Spleen (tissue), 11 donors: ENCODE measurements around the gene TRPC3. TPM values are rescaled to one million over a fixed set of nuclear protein-coding genes. Genes with fewer than 3 reads are reported as not detected.

Source experiments
- DNase-seq: peaks from one replicate; pipeline ENCODE4 v3.0.0-alpha.2; 2020
- H3K27ac ChIP-seq, 8 donors: fragments of 200-600 bp; sonication (generic) in 7 of 8; 1 replicate in 4 of 8; 2 replicates in 4 of 8; pipeline versions ENCODE4 v1.5.0 to v1.8.0; 2016 to 2021; ENCODE audit warnings: inconsistent platforms in 4 of 8, mild to moderate bottlenecking in 4 of 8, moderate library complexity in 1 of 8
- H3K27me3 ChIP-seq, 7 donors: fragments of 200-600 bp; sonication (generic) in 6 of 7; replicated peaks in 1 of 7; 1 replicate in 4 of 7; 2 replicates in 3 of 7; pipeline versions ENCODE4 v1.5.0 to v1.8.0; 2016 to 2021; ENCODE audit warnings: inconsistent platforms in 3 of 7, mild to moderate bottlenecking in 1 of 7
- H3K36me3 ChIP-seq, 6 donors: fragments of 200-600 bp; sonication (generic) in 5 of 6; 1 replicate in 4 of 6; 2 replicates in 2 of 6; pipeline versions ENCODE4 v1.5.0 to v1.8.0; 2016 to 2021; ENCODE audit warnings: inconsistent platforms in 2 of 6
- H3K4me1 ChIP-seq, 6 donors: fragments of 200-600 bp; sonication (generic) in 5 of 6; 1 replicate in 3 of 6; 2 replicates in 3 of 6; pipeline versions ENCODE4 v1.5.0 to v1.8.0; 2016 to 2021; ENCODE audit warnings: inconsistent platforms in 3 of 6
- H3K4me3 ChIP-seq, 8 donors: fragments of 200-600 bp; sonication (generic) in 7 of 8; 1 replicate in 4 of 8; 2 replicates in 4 of 8; pipeline versions ENCODE4 v1.5.0 to v1.8.0; 2016 to 2021; ENCODE audit warnings: inconsistent platforms in 4 of 8, mild to moderate bottlenecking in 4 of 8, moderate library complexity in 2 of 8
- H3K9me3 ChIP-seq, 8 donors: fragments of 200-600 bp; sonication (generic) in 7 of 8; 1 replicate in 4 of 8; 2 replicates in 4 of 8; pipeline versions ENCODE4 v1.5.0 to v1.8.0; 2016 to 2021; ENCODE audit warnings: inconsistent platforms in 4 of 8
- CTCF ChIP-seq, 11 experiments: fragments of 200-600 bp in 7 of 11; fragments of 450-650 bp in 4 of 11; sonication (generic) in 4 of 11; IDR thresholded peaks in 8 of 11; conservative IDR thresholded peaks in 3 of 11; 1 replicate in 7 of 11; 2 replicates in 4 of 11; pipeline versions ENCODE4 v1.4.0 to v1.8.0; 2016 to 2021; ENCODE audit warnings: antibody characterized with exemption in 11 of 11, inconsistent platforms in 4 of 11, mild to moderate bottlenecking in 1 of 11
- POLR2A ChIP-seq, 3 donors: fragments of 450-650 bp; IDR thresholded peaks; one replicate each; pipeline ENCODE4 v1.5.1; 2017; ENCODE audit warnings: antibody characterized with exemption in 3 of 3, mild to moderate bottlenecking in 1 of 3
- POLR2AphosphoS5 ChIP-seq, 3 donors: sonication (generic); formaldehyde crosslinking; IDR thresholded peaks; one replicate each; pipeline ENCODE4 v1.5.1; 2017; ENCODE audit warnings: antibody characterized with exemption in 3 of 3
- WGBS, 5 donors: extraction: QIAGEN DNeasy Blood & Tissue Kit in 3 of 5; methylation state at CpG; one replicate each; pipeline versions ENCODE4 v1.1.5 to v1.1.7; 2013 to 2018; 5-methylcytosine and 5-hydroxymethylcytosine counted together
- intact Hi-C: fragments of 100-400 bp; cut with DNase I; formaldehyde crosslinking; loops from one replicate; pipeline ENCODE4 v1.15.0; 2023; ENCODE audit warnings: low total_unique reads
- polyA plus RNA-seq, 3 donors: library from polyadenylated mRNA; stranded (reverse); fragments of 200-250 nt; gene quantifications; one replicate each; pipeline ENCODE4 v1.2.1, GENCODE V29; 2013
- total RNA-seq, 7 donors: library from RNA; depleted of rRNA in 3 of 7; stranded (reverse); fragments of >200 nt in 3 of 7; fragmentation: NEBNext Ultra II Directional in 4 of 7; extraction: Animal tissue kit (Norgen Biotek cat#: 25700) in 4 of 7; gene quantifications; one replicate each; pipeline versions ENCODE4 v1.1.0 to v1.2.1, GENCODE V29; 2016 to 2021
- donor health status: healthy with polysubstance abuse.
- donor health status: DM: no; HTN: no; CAD: no; lungs with moderate emphysema.
- donor health status: DM: no; HTN: no; CAD: no.
- donor health status: Bipolar disorder and iron deficiency.
- donor health status: healthy.
- donor health status: DM: no; HTN: no; CAD: no.
- donor health status: DM: yes; HTN: yes; CAD: no.

The TRPC3 gene
- total and polyA plus RNA-seq, 10 donors, result 0.04 to 0.83 (median 0.24) TPM

GRCh38 chr4:121939690-121940089 is 12.2 kb downstream of the TRPC3 start:
- peaks cover 0 to 35% (median 3%) of the 10 kb centered on the region in 7 donors for H3K27me3 ChIP-seq
- no peak overlapping the region for H3K4me3 ChIP-seq
- 52 to 63% (median 59%) methylated on average over 3 of the region's 3 CpGs for WGBS, 5 donors
- intact Hi-C loops, result no loop called here
- no peak overlapping the region for H3K27ac ChIP-seq
- H3K36me3 ChIP-seq, result no peaks in the 10 kb centered on the region
- H3K9me3 ChIP-seq, result no peaks in the 10 kb centered on the region
- H3K4me1 ChIP-seq, result no peaks in the 10 kb centered on the region
- no peak for DNase-seq
- TF ChIP-seq CTCF (IDR thresholded peaks at IDR 0.05 in 8 of 11, conservative IDR thresholded peaks at IDR 0.05 in 3 of 11) (no peak), POLR2AphosphoS5 (IDR thresholded peaks at IDR 0.05) (no peak), POLR2A (IDR thresholded peaks at IDR 0.05) (no peak)

GRCh38 chr4:121938282-121939092 is 13.4 kb downstream of the TRPC3 start:
- no peak for DNase-seq
- H3K27me3 ChIP-seq, result peaks cover 0 to 25% (median 3%) of the 10 kb centered on the region in 7 donors

GRCh38 chr4:121936101-121936500 is 15.8 kb downstream of the TRPC3 start:
- 61 to 81% (median 75%) methylated on average over 4 of the region's 4 CpGs for WGBS, 5 donors
- no peaks in the 10 kb centered on the region for H3K4me1 ChIP-seq
- no peak overlapping the region for H3K27ac ChIP-seq
- H3K4me3 ChIP-seq, result no peak overlapping the region
- DNase-seq, result no peak
- no peaks in the 10 kb centered on the region for H3K9me3 ChIP-seq
- TF ChIP-seq POLR2A (IDR thresholded peaks at IDR 0.05), result no peak
- TF ChIP-seq POLR2AphosphoS5 (IDR thresholded peaks at IDR 0.05), result no peak
- TF ChIP-seq CTCF (IDR thresholded peaks at IDR 0.05 in 8 of 11, conservative IDR thresholded peaks at IDR 0.05 in 3 of 11), result no peak
- intact Hi-C loops, result no loop called here
- H3K27me3 ChIP-seq, result peaks cover 0 to 37% (median 3%) of the 10 kb centered on the region in 7 donors
- H3K36me3 ChIP-seq, result no peaks in the 10 kb centered on the region

More at GRCh38 chr4:121938282-121939092, 13.4 kb downstream of the TRPC3 start:
- intact Hi-C loops, result no loop called here
- no peaks in the 10 kb centered on the region for H3K36me3 ChIP-seq
- no peaks in the 10 kb centered on the region for H3K9me3 ChIP-seq
- no peak overlapping the region for H3K4me3 ChIP-seq
- WGBS, 5 donors, result 50 to 60% (median 56%) methylated on average over 5 of the region's 5 CpGs
- no peaks in the 10 kb centered on the region for H3K4me1 ChIP-seq
- TF ChIP-seq POLR2A (IDR thresholded peaks at IDR 0.05) (no peak), POLR2AphosphoS5 (IDR thresholded peaks at IDR 0.05) (no peak), CTCF (IDR thresholded peaks at IDR 0.05 in 8 of 11, conservative IDR thresholded peaks at IDR 0.05 in 3 of 11) (no peak)
- H3K27ac ChIP-seq, result no peak overlapping the region

GRCh38 chr4:121934635-121935034 is 17.2 kb downstream of the TRPC3 start:
- 80 to 89% (median 87%) methylated on average over 1 of the region's 1 CpG for WGBS, 5 donors
- no peak for DNase-seq
- Histone ChIP-seq H3K27me3 (peaks cover 0 to 40% (median under 1%) of the 10 kb centered on the region in 7 donors), H3K4me3 (no peak overlapping the region), H3K4me1 (no peaks in the 10 kb centered on the region), H3K27ac (no peak overlapping the region), H3K9me3 (no peaks in the 10 kb centered on the region), H3K36me3 (no peaks in the 10 kb centered on the region)
- intact Hi-C loops, result no loop called here
- no peak for TF ChIP-seq CTCF (IDR thresholded peaks at IDR 0.05 in 8 of 11, conservative IDR thresholded peaks at IDR 0.05 in 3 of 11)
- TF ChIP-seq POLR2A (IDR thresholded peaks at IDR 0.05), result no peak
- no peak for TF ChIP-seq POLR2AphosphoS5 (IDR thresholded peaks at IDR 0.05)
